ENCODE measurements around the gene FARP2. TPM values are rescaled to one million over a fixed set of nuclear protein-coding genes. Genes with fewer than 3 reads are reported as not detected.

The FARP2 gene
- total and polyA plus RNA-seq, 2 of the 13 experiments (the other 11 are each of a cell fraction or from before 2014, with no cell fraction given), result 28.0 to 45.4 TPM

GRCh38 chr2:241432824-241433448 lies 76.9 kb downstream of the FARP2 start (continued):
- TF ChIP-seq ATF7-NPFF (CRISPR knock-in tag; IDR thresholded peaks at IDR 0.05; ENCODE audit: low read depth) (no peak), ZNF451 (CRISPR knock-in tag; IDR thresholded peaks at IDR 0.05) (no peak), ZC3H13 (CRISPR knock-in tag; IDR thresholded peaks at IDR 0.05) (no peak), ZNF274 (CRISPR knock-in tag; IDR thresholded peaks at IDR 0.05) (no peak), ZNF777 (CRISPR knock-in tag; IDR thresholded peaks at IDR 0.05) (no peak), AHR (CRISPR knock-in tag; IDR thresholded peaks at IDR 0.05) (no peak), POLR2G (IDR thresholded peaks at IDR 0.05; ENCODE audit: low read depth, low read length) (no peak), ZSCAN20 (CRISPR knock-in tag; IDR thresholded peaks at IDR 0.05; ENCODE audit: borderline replicate concordance) (no peak), KLF15 (CRISPR knock-in tag; IDR thresholded peaks at IDR 0.05; ENCODE audit: borderline replicate concordance) (no peak), ZNF878 (CRISPR knock-in tag; IDR thresholded peaks at IDR 0.05) (peak; percentile 43; the same call in 1 of the 2 replicates), LBX2 (CRISPR knock-in tag; IDR thresholded peaks at IDR 0.05; ENCODE audit: borderline replicate concordance) (no peak), POLR2AphosphoS5 (IDR thresholded peaks at IDR 0.05; ENCODE audit: low read depth, low read length) (no peak), ZBTB49 (CRISPR knock-in tag; IDR thresholded peaks at IDR 0.05; ENCODE audit: borderline replicate concordance) (peak; percentile 64; the same call in 1 of the 2 replicates), ATF4 (CRISPR knock-in tag; IDR thresholded peaks at IDR 0.05) (no peak), ZBTB42 (CRISPR knock-in tag; IDR thresholded peaks at IDR 0.05) (no peak), ELF3 (CRISPR knock-in tag; IDR thresholded peaks at IDR 0.05) (peak; percentile 91), BRCA1 (CRISPR knock-in tag; IDR thresholded peaks at IDR 0.05) (no peak), ZMYM3 (CRISPR knock-in tag; IDR thresholded peaks at IDR 0.05) (peak; percentile 57; the same call in 1 of the 2 replicates), TFAP4 (IDR thresholded peaks at IDR 0.05; ENCODE audit: borderline replicate concordance, low read depth) (no peak), ZFAT (CRISPR knock-in tag; conservative IDR thresholded peaks at IDR 0.05) (no peak), GZF1 (CRISPR knock-in tag; IDR thresholded peaks at IDR 0.05) (no peak), ATF7 (IDR thresholded peaks at IDR 0.05) (no peak), ATF7 (CRISPR knock-in tag; IDR thresholded peaks at IDR 0.05) (no peak), DDIT3 (CRISPR knock-in tag; IDR thresholded peaks at IDR 0.05) (no peak), ZNF143 (CRISPR knock-in tag; IDR thresholded peaks at IDR 0.05) (no peak), SYNCRIP (IDR thresholded peaks at IDR 0.05; ENCODE audit: insufficient read depth, low read depth, low read length) (no peak)

Data from HepG2 (cell line).